GM12872 (cell line): ENCODE measurements around the gene SH3PXD2B.

ENCODE experiments used
- CTCF ChIP-seq: IDR thresholded peaks from 3 replicates; pipeline ENCODE4 v1.5.1; 2011; ENCODE audit warnings: low read depth, mild to moderate bottlenecking, low read length, moderate library complexity; ENCODE audit not compliant: insufficient read depth

The SH3PXD2B gene

GRCh38 chr5:172280929-172281328 is 173.4 kb downstream of the SH3PXD2B start:
- TF ChIP-seq CTCF = no peak

- TF ChIP-seq CTCF = no peak
Measured at GRCh38 chr5:172280317-172280716, 174.0 kb downstream of the SH3PXD2B start.

GRCh38 chr5:172278356-172278755 is 176.0 kb downstream of the SH3PXD2B start:
- TF ChIP-seq CTCF = no peak

- TF ChIP-seq CTCF = no peak
Measured at GRCh38 chr5:172276214-172276613, 178.1 kb downstream of the SH3PXD2B start.
